ENCODE data around the gene PDE1A. TPM values are rescaled to one million over a fixed set of nuclear protein-coding genes. Genes with fewer than 3 reads are reported as not detected.

The PDE1A gene
- total and polyA plus RNA-seq, 2 donors (not counting 1 experiment from before 2014, with no cell fraction given) = 0.07 TPM; not detected in 1

DNA sequence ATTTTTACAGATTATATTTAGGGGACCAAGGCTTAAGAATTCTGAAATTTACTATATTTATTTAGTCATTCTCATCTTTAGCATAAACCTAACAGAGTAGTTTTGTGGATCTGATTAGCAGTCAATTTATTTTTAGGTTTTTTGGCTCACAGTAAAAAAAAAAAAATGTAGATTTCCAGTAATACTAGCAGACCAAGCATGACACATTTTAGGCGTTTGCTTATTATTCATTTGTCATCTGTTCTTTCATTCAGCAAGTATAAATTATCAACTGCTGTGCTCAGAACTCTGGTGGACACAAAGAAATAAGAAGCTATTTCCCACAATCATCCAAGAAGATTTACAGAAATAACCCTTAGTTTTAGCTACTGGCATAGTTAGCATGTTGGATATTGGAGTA is 20.6 kb downstream of the PDE1A start:
- DNase-seq (no peak), ATAC-seq (ENCODE audit: low read depth) (no peak)
- Mint-ChIP-seq H3K27ac (no peak overlapping the region), H3K4me1 (no peaks in the 10 kb centered on the region), H3K27me3 (no peaks in the 10 kb centered on the region), H3K4me3 (no peak overlapping the region), H3K9me3 (ENCODE audit: insufficient read depth) (no peaks in the 10 kb centered on the region)
- no peaks in the 10 kb centered on the region for H3K27me3 ChIP-seq (replicated peaks in 1 of 4; ENCODE audit: control extremely low read depth in 1 of 4, control insufficient read depth in 3 of 4, insufficient read depth in 4 of 4, low read length in 3 of 4)
- POLR2A ChIA-PET = no interaction called here
- no peak overlapping the region for H3K4me3 ChIP-seq (ENCODE audit: control extremely low read depth in 1 of 5, extremely low read depth in 1 of 5, insufficient read depth in 1 of 5, low read depth in 2 of 5, low read length in 4 of 5)
- H4K20me1 ChIP-seq (ENCODE audit: control insufficient read depth, insufficient read depth, low read length, poor library complexity, severe bottlenecking) = no peaks in the 10 kb centered on the region
- no CpG with 5 or more reads among the region's 1 CpG for WGBS (ENCODE audit: insufficient coverage)
- H3K9ac ChIP-seq (ENCODE audit: low read length) = no peak overlapping the region
- H3K9me3 ChIP-seq (ENCODE audit: control extremely low read depth in 1 of 3, control insufficient read depth in 2 of 3, insufficient read depth in 1 of 3, low read length in 2 of 3) = no peaks in the 10 kb centered on the region
- intact Hi-C loops (cut with micrococcal nuclease) = no loop called here
- no peaks in the 10 kb centered on the region for H3K79me2 ChIP-seq (ENCODE audit: control insufficient read depth, insufficient read depth, low read length)
- H3K4me1 ChIP-seq (ENCODE audit: control insufficient read depth in 2 of 2, insufficient read depth in 2 of 2, low read length in 2 of 2) = no peaks in the 10 kb centered on the region
- H3K4me2 ChIP-seq (replicated peaks; ENCODE audit: low read depth, low read length, poor library complexity, severe bottlenecking) = no peak overlapping the region
- no peak overlapping the region for H2AFZ ChIP-seq (ENCODE audit: insufficient read depth, low read depth, low read length, poor library complexity, severe bottlenecking)
- CTCF ChIA-PET = no interaction called here
- H3K27ac ChIP-seq (ENCODE audit: low read length in 2 of 2) = no peak overlapping the region
- H3K36me3 ChIP-seq (replicated peaks in 1 of 2; ENCODE audit: control extremely low read depth in 1 of 2, control insufficient read depth in 1 of 2, extremely low read depth in 1 of 2, insufficient read depth in 2 of 2, low read length in 1 of 2) = no peaks in the 10 kb centered on the region
- TF ChIP-seq EZH2 (IDR thresholded peaks at IDR 0.05; ENCODE audit: borderline replicate concordance, insufficient read depth, low read depth, low read length, poor library complexity, severe bottlenecking) = no peak
- TF ChIP-seq, protein P1, sequence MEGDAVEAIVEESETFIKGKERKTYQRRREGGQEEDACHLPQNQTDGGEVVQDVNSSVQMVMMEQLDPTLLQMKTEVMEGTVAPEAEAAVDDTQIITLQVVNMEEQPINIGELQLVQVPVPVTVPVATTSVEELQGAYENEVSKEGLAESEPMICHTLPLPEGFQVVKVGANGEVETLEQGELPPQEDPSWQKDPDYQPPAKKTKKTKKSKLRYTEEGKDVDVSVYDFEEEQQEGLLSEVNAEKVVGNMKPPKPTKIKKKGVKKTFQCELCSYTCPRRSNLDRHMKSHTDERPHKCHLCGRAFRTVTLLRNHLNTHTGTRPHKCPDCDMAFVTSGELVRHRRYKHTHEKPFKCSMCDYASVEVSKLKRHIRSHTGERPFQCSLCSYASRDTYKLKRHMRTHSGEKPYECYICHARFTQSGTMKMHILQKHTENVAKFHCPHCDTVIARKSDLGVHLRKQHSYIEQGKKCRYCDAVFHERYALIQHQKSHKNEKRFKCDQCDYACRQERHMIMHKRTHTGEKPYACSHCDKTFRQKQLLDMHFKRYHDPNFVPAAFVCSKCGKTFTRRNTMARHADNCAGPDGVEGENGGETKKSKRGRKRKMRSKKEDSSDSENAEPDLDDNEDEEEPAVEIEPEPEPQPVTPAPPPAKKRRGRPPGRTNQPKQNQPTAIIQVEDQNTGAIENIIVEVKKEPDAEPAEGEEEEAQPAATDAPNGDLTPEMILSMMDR (IDR thresholded peaks at IDR 0.05) = no peak

DNA sequence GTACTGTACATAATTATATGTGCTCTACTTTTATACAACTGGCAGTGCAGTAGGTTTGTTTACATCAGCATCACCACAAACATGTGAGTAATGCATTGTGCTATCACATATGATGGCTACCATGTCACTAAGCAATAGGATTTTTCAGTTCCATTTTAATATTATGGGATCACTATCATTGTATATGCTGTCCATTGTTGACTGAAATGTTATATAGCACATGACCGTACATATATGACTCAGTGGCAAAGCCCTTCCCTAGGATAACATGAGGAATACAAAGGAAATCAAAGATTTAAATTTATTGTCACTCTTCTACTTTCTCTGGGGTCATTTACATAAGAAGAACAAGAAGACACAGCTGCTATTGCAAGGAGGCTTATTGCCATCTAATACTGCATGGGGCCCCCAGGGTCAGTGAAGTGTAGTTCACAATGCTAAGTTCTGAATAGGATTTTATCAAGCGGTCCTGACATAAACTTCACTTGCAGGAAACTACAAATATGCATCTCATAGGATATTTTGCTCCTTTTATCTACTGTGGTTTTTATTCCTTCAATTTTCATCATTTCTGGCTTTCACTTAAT is 21.8 kb downstream of the PDE1A start:
- no peaks in the 10 kb centered on the region for H3K27me3 Mint-ChIP-seq
- no peak for ATAC-seq (ENCODE audit: low read depth)
- no peaks in the 10 kb centered on the region for H3K4me1 Mint-ChIP-seq
- H3K9me3 Mint-ChIP-seq (ENCODE audit: insufficient read depth) = no peaks in the 10 kb centered on the region
- intact Hi-C loops (cut with micrococcal nuclease) = no loop called here
- Histone ChIP-seq H3K9me3 (ENCODE audit: control extremely low read depth in 1 of 3, control insufficient read depth in 2 of 3, insufficient read depth in 1 of 3, low read length in 2 of 3) (no peaks in the 10 kb centered on the region), H3K27me3 (replicated peaks in 1 of 4; ENCODE audit: control extremely low read depth in 1 of 4, control insufficient read depth in 3 of 4, insufficient read depth in 4 of 4, low read length in 3 of 4) (no peaks in the 10 kb centered on the region), H3K4me2 (replicated peaks; ENCODE audit: low read depth, low read length, poor library complexity, severe bottlenecking) (no peak overlapping the region), H3K79me2 (ENCODE audit: control insufficient read depth, insufficient read depth, low read length) (no peaks in the 10 kb centered on the region), H3K9ac (ENCODE audit: low read length) (no peak overlapping the region), H2AFZ (ENCODE audit: insufficient read depth, low read depth, low read length, poor library complexity, severe bottlenecking) (no peak overlapping the region), H3K4me1 (ENCODE audit: control insufficient read depth in 2 of 2, insufficient read depth in 2 of 2, low read length in 2 of 2) (no peaks in the 10 kb centered on the region), H3K36me3 (replicated peaks in 1 of 2; ENCODE audit: control extremely low read depth in 1 of 2, control insufficient read depth in 1 of 2, extremely low read depth in 1 of 2, insufficient read depth in 2 of 2, low read length in 1 of 2) (no peaks in the 10 kb centered on the region), H4K20me1 (ENCODE audit: control insufficient read depth, insufficient read depth, low read length, poor library complexity, severe bottlenecking) (no peaks in the 10 kb centered on the region), H3K4me3 (ENCODE audit: control extremely low read depth in 1 of 5, extremely low read depth in 1 of 5, insufficient read depth in 1 of 5, low read depth in 2 of 5, low read length in 4 of 5) (no peak overlapping the region), H3K27ac (ENCODE audit: low read length in 2 of 2) (no peak overlapping the region)
- POLR2A ChIA-PET = no interaction called here
- H3K4me3 Mint-ChIP-seq = no peak overlapping the region
- CTCF ChIA-PET = no interaction called here
- no peak overlapping the region for H3K27ac Mint-ChIP-seq
- WGBS (ENCODE audit: insufficient coverage) = 100% methylated on average over 1 of the region's 2 CpGs
- TF ChIP-seq, protein P1 (IDR thresholded peaks at IDR 0.05) = no peak
- no peak for TF ChIP-seq EZH2 (IDR thresholded peaks at IDR 0.05; ENCODE audit: borderline replicate concordance, insufficient read depth, low read depth, low read length, poor library complexity, severe bottlenecking)
- no peak for DNase-seq

Data from B cell (primary cell).